ENCODE results near the gene OTOF. TPM values are rescaled to one million over a fixed set of nuclear protein-coding genes. Genes with fewer than 3 reads are reported as not detected.

The OTOF gene
- total RNA-seq, 2 donors from 2014 or later = 0.26 TPM; not detected in 1

DNA sequence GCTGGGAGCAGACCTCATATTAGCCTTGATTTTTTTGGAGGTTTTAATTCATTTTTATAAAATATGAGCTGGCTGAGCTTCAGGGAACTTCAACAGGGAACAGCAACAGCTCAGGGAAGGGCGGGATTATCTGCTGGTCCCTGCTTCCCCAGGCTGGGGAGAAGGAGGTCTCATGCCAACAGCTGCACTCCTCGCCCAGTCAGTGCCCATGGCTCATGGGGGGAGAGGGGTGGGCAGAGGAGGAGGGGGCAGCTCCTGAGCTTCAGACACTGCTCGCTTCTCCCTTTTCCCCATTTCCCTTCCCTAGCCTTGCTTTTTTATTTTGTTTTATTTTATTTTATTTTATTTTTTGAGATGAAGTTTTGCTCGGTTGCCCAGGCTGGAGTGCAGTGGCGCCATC, 442 bp upstream of the OTOF start:
- intact Hi-C loops (cut with DNase I) = no loop called here
- no peak for DNase-seq
- WGBS, 2 donors = 87 to 92% methylated on average over 5 of the region's 5 CpGs

DNA sequence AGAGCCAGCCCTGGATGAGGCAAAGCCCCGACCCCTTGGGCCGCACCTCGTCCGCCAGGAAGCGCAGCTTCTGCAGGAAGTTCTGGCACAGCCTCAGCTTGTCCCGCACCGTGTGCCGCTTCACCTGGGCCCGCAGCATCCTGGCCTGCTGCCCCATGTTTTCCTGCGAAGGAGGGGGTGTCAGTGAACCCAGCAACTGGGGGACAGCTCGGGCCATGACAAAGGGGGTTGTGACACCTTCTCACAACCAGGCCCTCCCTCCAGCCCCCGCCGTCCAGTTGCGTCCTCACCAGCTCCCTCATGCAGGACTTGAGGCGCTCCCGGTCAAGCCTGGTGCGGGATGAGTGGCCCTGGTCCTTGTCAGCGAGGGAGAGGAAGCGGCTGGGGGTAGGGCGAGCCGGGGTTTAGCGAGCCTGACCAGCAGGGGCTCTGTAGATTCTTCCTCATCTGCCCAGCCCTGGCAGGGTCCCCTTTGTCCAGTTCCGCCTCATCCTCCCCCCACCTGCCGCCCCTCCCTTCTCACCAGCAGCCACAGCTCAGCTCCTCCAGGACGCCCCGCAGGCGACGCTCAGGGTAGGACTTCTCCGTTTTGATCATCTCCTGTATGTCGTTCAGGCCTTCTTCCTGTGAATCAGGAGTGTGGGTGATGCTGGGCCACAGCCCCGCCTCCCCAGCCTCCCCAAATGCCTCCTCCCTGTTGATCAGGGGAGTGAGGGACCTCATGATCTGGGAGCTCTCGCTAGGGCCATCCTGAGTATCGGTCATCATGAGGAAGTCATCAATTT, 606 bp downstream of the OTOF start:
- ATAC-seq = no peak
- no peaks in the 10 kb centered on the region for H3K4me1 ChIP-seq
- no peak overlapping the region for H3K4me3 ChIP-seq
- H3K36me3 ChIP-seq (replicated peaks in 1 of 2; ENCODE audit: insufficient read depth in 1 of 2, low read depth in 2 of 2) = no peaks in the 10 kb centered on the region
- intact Hi-C loops (cut with DNase I) = no loop called here
- no peak overlapping the region for H3K27ac ChIP-seq
- TF ChIP-seq, protein P1, sequence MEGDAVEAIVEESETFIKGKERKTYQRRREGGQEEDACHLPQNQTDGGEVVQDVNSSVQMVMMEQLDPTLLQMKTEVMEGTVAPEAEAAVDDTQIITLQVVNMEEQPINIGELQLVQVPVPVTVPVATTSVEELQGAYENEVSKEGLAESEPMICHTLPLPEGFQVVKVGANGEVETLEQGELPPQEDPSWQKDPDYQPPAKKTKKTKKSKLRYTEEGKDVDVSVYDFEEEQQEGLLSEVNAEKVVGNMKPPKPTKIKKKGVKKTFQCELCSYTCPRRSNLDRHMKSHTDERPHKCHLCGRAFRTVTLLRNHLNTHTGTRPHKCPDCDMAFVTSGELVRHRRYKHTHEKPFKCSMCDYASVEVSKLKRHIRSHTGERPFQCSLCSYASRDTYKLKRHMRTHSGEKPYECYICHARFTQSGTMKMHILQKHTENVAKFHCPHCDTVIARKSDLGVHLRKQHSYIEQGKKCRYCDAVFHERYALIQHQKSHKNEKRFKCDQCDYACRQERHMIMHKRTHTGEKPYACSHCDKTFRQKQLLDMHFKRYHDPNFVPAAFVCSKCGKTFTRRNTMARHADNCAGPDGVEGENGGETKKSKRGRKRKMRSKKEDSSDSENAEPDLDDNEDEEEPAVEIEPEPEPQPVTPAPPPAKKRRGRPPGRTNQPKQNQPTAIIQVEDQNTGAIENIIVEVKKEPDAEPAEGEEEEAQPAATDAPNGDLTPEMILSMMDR (IDR thresholded peaks at IDR 0.05) = no peak
- TF ChIP-seq POLR2A (IDR thresholded peaks at IDR 0.05) = no peak
- WGBS, 2 donors = 68 to 75% methylated on average over 18 to 33 of the region's 33 CpGs
- H3K27me3 ChIP-seq = no peaks in the 10 kb centered on the region
- DNase-seq = no peak
- no peaks in the 10 kb centered on the region for H3K9me3 ChIP-seq

More for the DNA sequence above, 442 bp upstream of the OTOF start:
- H3K4me3 ChIP-seq = no peak overlapping the region
- H3K27ac ChIP-seq = no peak overlapping the region
- H3K9me3 ChIP-seq = no peaks in the 10 kb centered on the region
- no peaks in the 10 kb centered on the region for H3K27me3 ChIP-seq
- ATAC-seq = no peak
- no peak for TF ChIP-seq POLR2A (IDR thresholded peaks at IDR 0.05)
- TF ChIP-seq, protein P1 (IDR thresholded peaks at IDR 0.05) = no peak
- H3K4me1 ChIP-seq = peaks cover 4% of the 10 kb centered on the region
- H3K36me3 ChIP-seq (replicated peaks in 1 of 2; ENCODE audit: insufficient read depth in 1 of 2, low read depth in 2 of 2) = no peaks in the 10 kb centered on the region

DNA sequence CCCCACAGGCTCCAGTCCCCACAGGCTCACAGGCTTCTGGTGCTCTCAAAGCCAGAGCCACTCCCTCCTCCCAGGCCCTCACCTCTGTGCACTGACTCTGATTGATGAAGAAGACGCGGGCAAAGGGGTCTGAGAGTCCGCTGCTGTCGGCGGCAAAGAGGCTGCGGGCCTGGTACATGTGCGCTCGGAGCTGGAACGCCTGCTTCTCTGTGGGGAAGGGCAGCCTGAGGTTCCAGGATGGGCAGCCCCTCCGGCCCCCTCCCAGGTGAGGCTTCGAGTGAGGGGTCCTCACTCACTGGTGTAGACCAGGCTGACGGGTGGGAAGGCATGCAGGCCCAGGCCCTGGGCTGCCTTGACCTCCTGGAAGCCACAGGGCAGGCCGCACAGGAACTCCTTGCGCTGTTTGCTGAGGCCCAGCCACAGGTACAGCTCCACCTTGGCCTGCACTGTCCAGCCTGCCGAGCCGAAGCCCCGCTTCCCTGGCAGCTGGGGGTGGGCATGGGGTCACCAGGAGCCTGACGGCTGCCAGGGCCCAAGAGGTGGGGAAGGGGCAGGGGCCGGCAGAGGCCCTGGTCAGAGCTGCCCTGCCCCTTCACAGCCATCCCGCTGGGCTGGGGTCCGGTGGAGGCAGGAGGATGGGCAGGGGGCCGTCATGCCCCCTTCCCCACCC, 2.0 kb downstream of the OTOF start:
- ATAC-seq (no peak), DNase-seq (no peak)
- no peaks in the 10 kb centered on the region for H3K36me3 ChIP-seq (replicated peaks in 1 of 2; ENCODE audit: insufficient read depth in 1 of 2, low read depth in 2 of 2)
- H3K27me3 ChIP-seq = no peaks in the 10 kb centered on the region
- intact Hi-C loops (cut with DNase I) = no loop called here
- H3K27ac ChIP-seq = no peak overlapping the region
- 80 to 84% methylated on average over 16 to 18 of the region's 22 CpGs for WGBS, 2 donors
- no peaks in the 10 kb centered on the region for H3K9me3 ChIP-seq
- TF ChIP-seq, protein P1 (IDR thresholded peaks at IDR 0.05) = no peak
- TF ChIP-seq POLR2A (IDR thresholded peaks at IDR 0.05) = no peak
- no peaks in the 10 kb centered on the region for H3K4me1 ChIP-seq
- H3K4me3 ChIP-seq = no peak overlapping the region

DNA sequence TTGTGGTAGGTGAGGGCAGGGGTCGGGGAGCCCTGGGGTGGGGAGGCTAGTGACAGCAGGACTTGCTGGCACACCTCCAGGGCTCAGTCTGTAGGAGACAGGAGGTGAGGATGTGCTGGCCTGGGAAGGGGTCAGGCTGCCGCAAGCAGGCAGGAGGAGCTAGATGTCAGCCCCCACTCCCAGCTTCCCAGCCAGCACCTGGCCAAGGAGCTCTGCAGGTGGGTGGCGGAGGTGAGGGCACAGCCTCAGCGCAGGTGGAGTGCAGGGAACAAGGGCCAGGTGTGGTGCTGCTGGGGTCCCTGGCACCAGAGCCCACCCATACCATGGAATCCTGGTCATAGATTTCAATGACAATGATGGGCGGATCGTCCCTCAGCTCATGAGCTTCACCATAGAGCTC, 2.9 kb downstream of the OTOF start:
- no peaks in the 10 kb centered on the region for H3K4me1 ChIP-seq
- no peak for DNase-seq
- no peak for TF ChIP-seq POLR2A (IDR thresholded peaks at IDR 0.05)
- TF ChIP-seq, protein P1 (IDR thresholded peaks at IDR 0.05) = no peak
- no peaks in the 10 kb centered on the region for H3K36me3 ChIP-seq (replicated peaks in 1 of 2; ENCODE audit: insufficient read depth in 1 of 2, low read depth in 2 of 2)
- intact Hi-C loops (cut with DNase I) = no loop called here
- no peaks in the 10 kb centered on the region for H3K27me3 ChIP-seq
- 95 to 100% methylated on average over 2 to 6 of the region's 6 CpGs for WGBS, 2 donors
- H3K9me3 ChIP-seq = no peaks in the 10 kb centered on the region
- no peak for ATAC-seq
- no peak overlapping the region for H3K27ac ChIP-seq
- H3K4me3 ChIP-seq = no peak overlapping the region

Data from body of pancreas (tissue), 4 donors.